Non-pigmented ciliary epithelial cell (primary cell): ENCODE measurements around the gene CCR7.

Source experiments
- DNase-seq: peaks from one replicate; pipeline ENCODE4 v3.0.0-alpha.2; 2010; ENCODE audit warnings: low read depth

The CCR7 gene

GRCh38 chr17:40564883-40565768, at the start of gene CCR7:
Gene CCR7 (minus strand): TSS chr17:40565472. CDS start chr17:40565409, 63 bp downstream.
- DNase-seq = no peak

GRCh38 chr17:40614431-40615067, 49.3 kb upstream of the CCR7 start:
- DNase-seq = no peak

- DNase-seq = no peak
These were observed 48.3 kb upstream of the CCR7 start for GRCh38 chr17:40613467-40614154.

DNA sequence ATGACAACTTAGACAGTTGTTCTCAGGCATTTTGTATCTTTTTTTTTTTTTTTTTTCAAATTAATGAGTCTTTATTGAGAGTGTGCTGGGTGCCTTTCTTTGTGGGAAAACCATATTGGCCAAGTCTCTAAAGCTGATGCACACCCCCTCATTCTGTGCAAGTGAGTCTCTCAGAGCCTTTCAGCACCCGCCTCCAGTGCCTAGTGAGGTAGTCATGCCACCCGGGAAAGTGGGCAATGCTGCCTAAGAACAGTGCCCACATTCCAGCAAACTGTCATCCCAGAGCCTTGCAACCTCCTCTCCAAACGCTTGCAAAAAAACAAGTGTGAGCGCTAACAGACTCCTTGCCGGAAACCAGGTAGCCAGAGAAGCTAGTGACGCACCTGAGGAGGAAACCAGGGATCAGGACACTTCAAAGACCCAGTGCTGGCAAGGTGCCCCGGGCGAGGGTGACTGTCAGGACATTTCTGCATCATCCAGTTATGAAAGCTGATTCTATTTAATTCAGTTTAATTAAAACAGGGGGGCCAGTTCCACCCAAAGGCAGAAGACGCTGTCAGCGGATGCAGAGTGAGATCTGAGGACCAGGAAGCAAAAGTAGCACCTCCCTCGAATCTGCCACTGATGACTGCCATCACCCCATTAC, 47.5 kb upstream of the CCR7 start:
- DNase-seq = no peak

DNA sequence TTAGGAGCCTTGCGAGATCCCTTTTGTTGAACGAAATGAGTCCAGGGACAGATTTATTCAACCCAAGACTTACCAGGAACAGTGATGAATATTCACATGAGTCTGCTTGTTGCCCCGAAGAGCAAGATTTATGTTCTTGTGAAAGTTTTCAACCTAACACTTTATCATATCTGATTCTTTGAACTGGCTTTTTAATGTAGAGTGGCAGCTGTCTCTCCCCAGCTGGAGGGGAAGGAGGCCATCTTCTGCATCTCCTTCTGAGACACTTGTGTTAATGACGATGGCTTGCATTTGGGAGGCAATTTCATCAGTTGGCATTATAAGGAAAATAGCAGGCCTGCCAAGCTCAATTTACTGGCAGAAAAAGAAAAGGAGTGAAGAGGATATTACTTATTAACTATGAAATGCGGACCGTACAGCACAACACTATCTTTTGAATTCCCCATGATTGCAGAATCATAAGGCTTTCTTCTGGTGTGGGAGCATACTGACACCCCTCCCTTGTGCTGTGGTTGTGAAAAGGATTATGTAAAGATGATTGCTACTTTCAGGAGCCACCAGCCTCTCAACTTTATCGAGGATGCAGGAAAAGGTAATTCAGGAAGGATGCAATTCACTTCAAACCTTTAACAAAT, 46.7 kb upstream of the CCR7 start:
- DNase-seq = no peak

GRCh38 chr17:40610359-40610758, 45.1 kb upstream of the CCR7 start:
- no peak for DNase-seq

GRCh38 chr17:40608061-40608581, 42.8 kb upstream of the CCR7 start:
- DNase-seq = no peak

GRCh38 chr17:40607641-40608040, 42.4 kb upstream of the CCR7 start:
- DNase-seq = no peak

- DNase-seq = no peak
These were observed 41.5 kb upstream of the CCR7 start for GRCh38 chr17:40606548-40607353.

GRCh38 chr17:40605306-40605705, 40.0 kb upstream of the CCR7 start:
- no peak for DNase-seq

GRCh38 chr17:40604327-40605080, 39.2 kb upstream of the CCR7 start:
- DNase-seq = no peak

GRCh38 chr17:40602445-40603443, 37.5 kb upstream of the CCR7 start:
- DNase-seq = no peak

DNA sequence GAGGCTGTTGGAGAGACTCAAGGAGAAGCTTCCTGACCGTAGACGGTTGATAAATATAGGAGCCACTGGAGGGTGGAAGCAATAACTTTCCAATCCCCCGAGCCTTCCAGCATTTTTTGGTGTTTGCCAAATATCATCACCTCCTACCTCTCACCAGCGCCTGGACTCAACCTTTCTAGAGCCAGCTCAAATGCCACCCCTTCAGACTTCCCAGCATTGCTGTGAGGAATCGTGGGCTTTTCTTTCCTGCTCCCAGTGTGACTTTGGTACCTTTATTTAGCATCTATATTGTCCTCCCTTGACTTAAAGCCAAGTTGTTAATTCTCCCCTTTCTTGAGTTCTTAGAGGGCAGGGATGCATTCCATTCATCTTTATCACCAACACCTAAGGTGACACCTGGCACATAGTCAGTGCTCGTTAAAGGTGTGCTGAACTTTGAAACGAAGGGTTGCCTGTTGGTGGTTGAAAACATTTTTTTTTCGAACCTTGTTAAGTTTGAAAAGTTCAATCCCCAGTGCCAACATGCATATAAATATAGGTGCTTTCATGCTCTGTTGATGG, 35.3 kb upstream of the CCR7 start:
- no peak for DNase-seq

DNA sequence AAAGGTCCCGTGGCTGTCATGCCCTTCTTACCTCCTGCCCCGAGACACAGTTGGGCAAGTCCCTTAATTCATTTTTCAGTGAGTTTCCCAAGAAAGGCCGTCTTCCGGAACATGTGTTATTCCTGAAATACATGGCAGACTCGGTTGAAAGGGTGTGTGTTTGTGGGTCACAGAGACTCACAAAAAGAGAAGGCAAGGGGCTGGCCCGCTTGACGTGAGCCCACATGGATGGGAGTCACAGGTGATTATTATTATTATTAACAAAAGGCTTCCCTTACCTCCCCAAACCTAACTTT, 34.1 kb upstream of the CCR7 start:
- DNase-seq = no peak

DNA sequence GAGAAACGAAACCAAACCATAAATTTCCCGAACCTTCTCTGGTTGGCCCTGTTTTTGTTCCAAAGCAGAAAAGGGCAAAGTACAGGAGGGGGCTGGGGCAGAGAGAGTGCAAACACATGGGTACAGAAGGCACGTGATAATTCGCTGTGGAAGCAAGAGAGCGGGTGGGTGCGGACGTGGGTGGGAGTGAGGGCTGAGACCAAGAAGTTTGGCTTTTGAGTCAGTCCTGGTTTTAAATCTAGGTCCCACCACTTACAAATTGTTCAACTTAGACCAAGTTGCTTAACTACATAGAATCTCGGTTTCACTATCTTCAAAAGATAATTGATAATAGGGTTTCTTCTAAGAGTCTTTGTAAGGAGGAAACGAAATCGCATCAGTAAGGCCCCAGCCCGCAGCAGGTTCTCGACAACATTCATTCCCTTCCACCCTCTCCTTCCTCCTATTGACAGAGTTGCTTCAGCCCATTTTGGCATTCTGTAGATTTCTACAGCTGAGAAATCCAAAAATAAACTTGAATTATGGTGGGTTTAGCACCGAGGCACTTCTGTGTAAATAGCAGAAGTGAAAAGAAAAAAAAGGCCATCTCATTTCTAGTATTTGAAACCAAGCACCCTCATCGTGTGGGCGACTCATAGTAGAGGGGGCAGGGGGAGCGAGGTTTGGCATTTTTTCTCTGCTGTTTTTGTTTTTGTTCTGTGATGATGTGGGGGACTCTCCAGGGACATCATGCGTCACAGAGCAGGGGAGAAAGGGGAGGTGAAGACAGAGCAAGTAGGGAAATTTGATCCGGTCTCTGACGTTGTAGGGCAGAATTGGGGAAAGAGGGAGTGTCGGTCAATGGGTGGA, 33.6 kb upstream of the CCR7 start:
- no peak for DNase-seq

- DNase-seq = no peak
These were observed 33.0 kb upstream of the CCR7 start for GRCh38 chr17:40598301-40598618.

- no peak for DNase-seq
These were observed 32.5 kb upstream of the CCR7 start for GRCh38 chr17:40597556-40598300.
